HG03469 (cell line): ENCODE data around the gene SERPINB7.

ENCODE experiments used
- ATAC-seq: cut with Tn5 transposase; IDR thresholded peaks from one replicate; pipeline ENCODE4 v1.9.1; 2021; ENCODE audit warnings: mild to moderate bottlenecking, moderate library complexity, moderate number of reproducible peaks; ENCODE audit not compliant: unreplicated experiment

SERPINB7 gene

DNA sequence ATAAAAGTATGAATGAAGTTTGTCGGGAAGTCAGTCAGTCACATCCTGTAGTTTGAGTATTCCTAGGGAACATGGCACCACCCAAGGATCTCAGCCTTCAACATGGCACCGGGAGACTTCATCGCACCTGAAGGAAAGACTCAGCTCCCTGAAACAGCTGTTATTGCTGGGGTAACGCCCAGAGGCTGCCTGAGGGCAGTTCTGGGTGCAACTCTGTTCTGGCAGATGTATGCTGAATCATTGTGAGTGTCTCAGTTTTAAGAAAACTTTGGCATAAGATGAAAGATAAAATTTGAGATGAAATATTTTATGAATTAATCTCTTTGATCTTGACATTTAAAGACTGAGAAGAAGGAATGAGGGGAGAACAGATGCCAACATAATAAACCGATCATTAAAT is 62.4 kb downstream of the SERPINB7 start:
- ATAC-seq = no peak

DNA sequence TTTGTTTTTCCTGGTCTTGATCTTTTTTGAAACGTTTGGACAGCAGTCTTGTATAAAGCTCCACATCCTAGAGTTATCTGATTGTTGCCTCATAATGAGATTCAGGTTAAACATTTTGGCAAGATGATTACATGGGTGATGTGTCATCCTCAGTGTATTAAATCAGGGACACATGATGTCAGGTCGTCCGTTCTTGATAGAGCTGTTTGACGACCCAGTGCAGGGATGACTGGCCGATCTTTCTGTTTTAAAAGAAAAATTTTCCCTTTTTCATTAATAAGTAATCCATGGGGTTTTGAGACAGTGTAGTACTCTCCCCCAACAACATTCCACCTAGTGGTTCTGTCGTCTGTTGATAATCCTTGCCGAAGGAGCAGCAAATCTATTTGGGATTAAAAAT is 67.8 kb downstream of the SERPINB7 start:
- no peak for ATAC-seq

DNA sequence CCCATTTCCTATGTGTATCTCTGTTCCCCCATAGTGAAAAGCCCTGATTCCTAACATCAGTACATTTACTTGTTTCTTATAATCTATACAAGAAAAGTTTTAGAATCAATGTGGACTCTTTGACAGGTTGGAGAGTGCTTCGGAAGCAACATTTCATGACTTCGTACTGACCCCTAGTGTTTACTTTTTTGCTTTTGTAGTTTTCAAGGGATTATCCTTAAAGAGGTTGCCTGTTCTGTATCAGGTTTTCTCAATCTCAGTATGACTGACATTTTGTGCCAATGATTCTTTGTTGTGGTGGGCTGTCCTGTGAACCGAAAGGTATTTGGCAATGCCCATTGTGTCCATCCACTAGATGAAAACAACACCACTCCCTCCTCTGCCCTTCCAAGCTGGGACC is 69.0 kb downstream of the SERPINB7 start:
- ATAC-seq = no peak

DNA sequence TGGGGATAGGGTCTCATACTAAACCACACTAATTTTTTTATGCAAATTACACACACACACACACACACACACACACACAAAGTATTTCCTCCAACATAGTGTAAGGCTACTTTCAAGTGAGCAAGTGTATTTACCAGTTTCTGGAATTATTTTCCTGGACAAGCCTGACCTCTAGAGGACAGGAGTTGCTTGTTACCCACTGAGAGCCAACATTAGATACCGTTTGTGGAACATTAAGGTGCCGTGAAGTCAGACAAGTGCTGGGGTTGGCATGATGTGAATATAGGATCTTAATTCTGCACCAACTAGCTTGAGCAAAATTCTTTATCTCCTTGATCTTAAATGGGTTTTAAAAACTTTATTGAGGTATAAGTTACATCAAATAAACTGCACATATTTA is 72.9 kb downstream of the SERPINB7 start:
- ATAC-seq = no peak

DNA sequence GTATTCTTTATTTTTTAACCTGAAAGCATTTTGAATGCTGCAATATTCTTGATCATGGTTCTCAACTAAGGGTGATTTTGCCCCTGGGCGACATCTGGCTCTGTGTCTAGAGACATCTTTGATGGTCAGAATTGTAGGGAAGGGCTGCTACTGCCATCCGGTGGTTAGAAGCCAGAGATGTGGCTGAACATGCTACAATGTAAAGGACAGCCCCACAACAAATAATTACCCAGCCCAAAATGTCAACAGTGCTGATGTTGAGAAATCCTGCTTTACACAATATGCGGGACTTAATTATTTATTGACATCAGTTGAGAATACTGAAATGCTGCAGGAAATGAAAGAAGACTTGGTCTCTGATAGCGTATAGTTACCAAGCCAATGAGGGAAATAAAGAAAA is 74.8 kb downstream of the SERPINB7 start:
- ATAC-seq = peak; percentile 48

DNA sequence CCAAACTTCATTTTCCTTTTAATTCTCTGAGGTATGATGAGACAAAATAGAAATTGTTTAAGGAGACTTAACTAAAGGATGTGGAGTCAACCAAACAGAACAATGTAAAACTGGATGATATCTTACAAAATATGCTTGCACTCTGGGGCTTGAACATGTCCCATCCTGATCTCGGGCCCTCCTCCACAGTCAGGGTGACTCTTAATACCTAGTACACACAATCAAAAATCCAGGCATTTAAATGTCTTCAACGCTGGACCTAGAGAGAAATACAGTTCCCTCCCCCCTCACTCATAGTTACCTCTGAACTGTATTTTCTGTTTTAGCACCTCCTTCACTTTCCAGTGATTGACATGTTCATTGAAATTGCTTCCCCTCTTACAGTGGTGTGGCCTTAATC is 75.4 kb downstream of the SERPINB7 start:
- no peak for ATAC-seq
